ENCODE results near the gene EPB41L4A. TPM values are rescaled to one million over a fixed set of nuclear protein-coding genes. Genes with fewer than 3 reads are reported as not detected.

EPB41L4A gene
- total RNA-seq, 1 donor = 0.72 TPM

- no peak for TF ChIP-seq CTCF (IDR thresholded peaks at IDR 0.05; ENCODE audit: extremely low read depth, low read depth, low read length)
- no peak overlapping the region for H3K4me2 ChIP-seq (ENCODE audit: insufficient read depth, low read length)
- no peaks in the 10 kb centered on the region for H4K20me1 ChIP-seq (ENCODE audit: insufficient read depth, low read length)
- no peaks in the 10 kb centered on the region for H3K79me2 ChIP-seq (ENCODE audit: insufficient read depth, low read length)
- no peaks in the 10 kb centered on the region for H3K9me3 ChIP-seq (ENCODE audit: low read depth, low read length)
- DNase-seq (ENCODE audit: insufficient read length, low spot score, missing footprints) = no peak
- H3K4me3 ChIP-seq (ENCODE audit: insufficient read depth, low read length) = no peak overlapping the region
- H3K4me1 ChIP-seq (ENCODE audit: insufficient read depth, low read length) = no peaks in the 10 kb centered on the region
- H2AFZ ChIP-seq (ENCODE audit: low read length) = no peak overlapping the region
- no peaks in the 10 kb centered on the region for H3K36me3 ChIP-seq (ENCODE audit: insufficient read depth, low read length)
- H3K27me3 ChIP-seq (ENCODE audit: insufficient read depth, low read length) = no peaks in the 10 kb centered on the region
- H3K27ac ChIP-seq (ENCODE audit: low read depth, low read length) = no peak overlapping the region
Observed at GRCh38 chr5:112348915-112349314, 70.2 kb downstream of the EPB41L4A start.

GRCh38 chr5:112348387-112348786 is 70.7 kb downstream of the EPB41L4A start:
- no peaks in the 10 kb centered on the region for H3K9me3 ChIP-seq (ENCODE audit: low read depth, low read length)
- H3K36me3 ChIP-seq (ENCODE audit: insufficient read depth, low read length) = no peaks in the 10 kb centered on the region
- DNase-seq (ENCODE audit: insufficient read length, low spot score, missing footprints) = no peak

DNA sequence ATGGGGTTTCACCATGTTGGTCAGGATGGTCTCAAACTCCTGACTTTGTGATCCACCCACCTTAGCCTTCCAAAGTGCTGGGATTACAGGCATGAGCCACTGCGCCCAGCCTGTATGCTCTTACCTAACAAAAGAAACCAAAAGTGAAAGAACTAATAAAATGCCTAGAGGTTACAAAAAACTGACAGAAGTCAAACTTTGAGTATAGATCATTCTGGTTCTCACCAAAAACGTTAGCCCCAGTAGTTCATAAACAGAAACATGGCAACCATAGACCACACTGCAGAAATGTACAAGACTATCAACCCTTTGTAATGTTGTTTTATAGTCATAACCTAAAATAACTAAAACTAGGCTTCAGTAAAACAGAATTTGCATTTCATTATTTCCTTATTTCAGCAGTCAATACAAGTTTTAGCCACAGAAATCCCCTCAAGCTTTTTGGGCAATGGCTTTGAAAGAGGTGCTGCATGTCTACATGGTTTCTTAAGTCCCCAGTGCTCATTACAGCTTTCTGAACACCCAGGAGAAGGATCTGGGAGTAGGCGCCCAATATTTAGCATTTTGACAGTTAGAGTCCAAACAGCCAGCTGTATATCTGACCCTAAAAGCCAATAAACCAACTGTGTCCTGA is 72.5 kb downstream of the EPB41L4A start:
- H3K9me3 ChIP-seq (ENCODE audit: low read depth, low read length) = no peaks in the 10 kb centered on the region
- H3K27ac ChIP-seq (ENCODE audit: low read depth, low read length) = no peak overlapping the region
- TF ChIP-seq CTCF (IDR thresholded peaks at IDR 0.05; ENCODE audit: extremely low read depth, low read depth, low read length) = no peak
- no peaks in the 10 kb centered on the region for H3K27me3 ChIP-seq (ENCODE audit: insufficient read depth, low read length)
- no peaks in the 10 kb centered on the region for H3K79me2 ChIP-seq (ENCODE audit: insufficient read depth, low read length)
- H3K36me3 ChIP-seq (ENCODE audit: insufficient read depth, low read length) = no peaks in the 10 kb centered on the region
- H3K4me1 ChIP-seq (ENCODE audit: insufficient read depth, low read length) = no peaks in the 10 kb centered on the region
- no peak overlapping the region for H3K4me3 ChIP-seq (ENCODE audit: insufficient read depth, low read length)
- H4K20me1 ChIP-seq (ENCODE audit: insufficient read depth, low read length) = no peaks in the 10 kb centered on the region
- no peak overlapping the region for H2AFZ ChIP-seq (ENCODE audit: low read length)
- H3K4me2 ChIP-seq (ENCODE audit: insufficient read depth, low read length) = no peak overlapping the region
- DNase-seq (ENCODE audit: insufficient read length, low spot score, missing footprints) = no peak

More at GRCh38 chr5:112348387-112348786, 70.7 kb downstream of the EPB41L4A start:
- no peaks in the 10 kb centered on the region for H3K27me3 ChIP-seq (ENCODE audit: insufficient read depth, low read length)
- no peaks in the 10 kb centered on the region for H3K79me2 ChIP-seq (ENCODE audit: insufficient read depth, low read length)
- H2AFZ ChIP-seq (ENCODE audit: low read length) = no peak overlapping the region
- H3K4me1 ChIP-seq (ENCODE audit: insufficient read depth, low read length) = no peaks in the 10 kb centered on the region
- H3K4me3 ChIP-seq (ENCODE audit: insufficient read depth, low read length) = no peak overlapping the region
- H3K27ac ChIP-seq (ENCODE audit: low read depth, low read length) = no peak overlapping the region
- no peaks in the 10 kb centered on the region for H4K20me1 ChIP-seq (ENCODE audit: insufficient read depth, low read length)
- H3K4me2 ChIP-seq (ENCODE audit: insufficient read depth, low read length) = no peak overlapping the region
- no peak for TF ChIP-seq CTCF (IDR thresholded peaks at IDR 0.05; ENCODE audit: extremely low read depth, low read depth, low read length)

DNA sequence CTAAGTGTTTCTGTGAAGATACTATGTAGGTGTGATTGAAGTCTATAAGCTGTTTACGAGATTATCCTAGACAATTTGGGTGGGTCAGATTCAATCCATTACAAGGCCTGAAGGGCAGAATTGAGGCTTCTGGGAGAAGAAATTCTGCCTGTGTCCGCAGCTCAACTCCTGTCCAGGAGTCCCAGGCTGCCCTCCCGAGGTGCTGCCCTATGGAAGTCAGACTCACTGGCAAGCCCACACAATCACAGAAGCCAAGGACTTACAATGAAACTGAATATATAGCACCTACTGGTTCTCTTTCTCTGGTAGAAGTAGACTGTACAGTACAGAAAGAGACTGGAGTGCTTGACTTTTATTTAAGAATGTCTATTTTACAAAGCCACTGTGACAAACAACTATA is 74.5 kb downstream of the EPB41L4A start:
- Histone ChIP-seq H3K4me2 (ENCODE audit: insufficient read depth, low read length) (no peak overlapping the region), H3K27me3 (ENCODE audit: insufficient read depth, low read length) (no peaks in the 10 kb centered on the region), H3K4me1 (ENCODE audit: insufficient read depth, low read length) (no peaks in the 10 kb centered on the region), H3K27ac (ENCODE audit: low read depth, low read length) (no peak overlapping the region), H2AFZ (ENCODE audit: low read length) (no peak overlapping the region), H3K79me2 (ENCODE audit: insufficient read depth, low read length) (no peaks in the 10 kb centered on the region), H3K4me3 (ENCODE audit: insufficient read depth, low read length) (no peak overlapping the region), H3K9me3 (ENCODE audit: low read depth, low read length) (no peaks in the 10 kb centered on the region), H3K36me3 (ENCODE audit: insufficient read depth, low read length) (no peaks in the 10 kb centered on the region), H4K20me1 (ENCODE audit: insufficient read depth, low read length) (no peaks in the 10 kb centered on the region)
- DNase-seq (ENCODE audit: insufficient read length, low spot score, missing footprints) = no peak
- no peak for TF ChIP-seq CTCF (IDR thresholded peaks at IDR 0.05; ENCODE audit: extremely low read depth, low read depth, low read length)
